H9 (cell line): Measurements from ENCODE around the gene RGS2. TPM values are rescaled to one million over a fixed set of nuclear protein-coding genes. Genes with fewer than 3 reads are reported as not detected.

ENCODE experiments used
- DNase-seq: peaks from one replicate; pipeline ENCODE4 v3.0.0-alpha.2; 2017
- H2AFZ ChIP-seq: one replicate; pipeline ENCODE4 v1.6.1; 2013; ENCODE audit warnings: mild to moderate bottlenecking, low read length, control low read depth, moderate library complexity
- H2AK5ac ChIP-seq: 2 replicates; pipeline ENCODE4 v1.6.1; 2013; ENCODE audit warnings: low read length, control low read depth, mixed read lengths; ENCODE audit not compliant: insufficient read length
- H2BK120ac ChIP-seq: one replicate; pipeline ENCODE4 v1.6.1; 2013; ENCODE audit warnings: low read depth, mild to moderate bottlenecking, low read length, control low read depth, inconsistent platforms; ENCODE audit not compliant: poor library complexity, severe bottlenecking
- H2BK12ac ChIP-seq: 2 replicates; pipeline ENCODE4 v1.6.1; 2013; ENCODE audit warnings: low read length, control low read depth, mixed read lengths, low read depth; ENCODE audit not compliant: insufficient read length
- H2BK15ac ChIP-seq: 2 replicates; pipeline ENCODE4 v1.6.1; 2013; ENCODE audit warnings: low read depth, low read length, control low read depth
- H2BK20ac ChIP-seq: one replicate; pipeline ENCODE4 v1.6.1; 2013; ENCODE audit warnings: low read depth, mild to moderate bottlenecking, low read length, control low read depth, inconsistent platforms; ENCODE audit not compliant: poor library complexity, severe bottlenecking
- H2BK5ac ChIP-seq: 2 replicates; pipeline ENCODE4 v1.6.1; 2013; ENCODE audit warnings: low read length, control low read depth, mixed read lengths; ENCODE audit not compliant: insufficient read length
- H3K14ac ChIP-seq: 2 replicates; pipeline ENCODE4 v1.6.1; 2013; ENCODE audit warnings: low read length, control low read depth; ENCODE audit not compliant: insufficient read depth
- H3K18ac ChIP-seq: 2 replicates; pipeline ENCODE4 v1.6.1; 2013; ENCODE audit warnings: low read depth, mild to moderate bottlenecking, mixed read lengths, low read length, control low read depth; ENCODE audit not compliant: insufficient read length
- H3K23ac ChIP-seq: 2 replicates; pipeline ENCODE4 v1.6.1; 2013; ENCODE audit warnings: low read length, control low read depth, mixed read lengths, low read depth; ENCODE audit not compliant: insufficient read length
- H3K23me2 ChIP-seq: 2 replicates; pipeline ENCODE4 v1.6.1; 2013; ENCODE audit warnings: low read depth, mild to moderate bottlenecking, mixed read lengths, low read length, control low read depth; ENCODE audit not compliant: insufficient read length, poor library complexity, severe bottlenecking
- H3K27ac ChIP-seq: 2 replicates; pipeline ENCODE4 v1.5.1; 2013; ENCODE audit warnings: low read length, control low read depth, mixed read lengths, low read depth; ENCODE audit not compliant: insufficient read length
- H3K27me3 ChIP-seq: 2 replicates; pipeline ENCODE4 v1.6.1; 2013; ENCODE audit warnings: low read length, control low read depth, inconsistent platforms; ENCODE audit not compliant: insufficient read depth
- H3K4ac ChIP-seq: 2 replicates; pipeline ENCODE4 v1.6.1; 2013; ENCODE audit warnings: low read depth, mild to moderate bottlenecking, control low read depth, inconsistent platforms, low read length, moderate library complexity
- H3K4me1 ChIP-seq: 2 replicates; pipeline ENCODE4 v1.6.1; 2013; ENCODE audit warnings: low read length, control low read depth, inconsistent platforms; ENCODE audit not compliant: insufficient read depth
- H3K4me2 ChIP-seq: 2 replicates; pipeline ENCODE4 v1.6.1; 2013; ENCODE audit warnings: low read length, control low read depth, mixed read lengths; ENCODE audit not compliant: insufficient read length, insufficient read depth
- H3K56ac ChIP-seq: 2 replicates; pipeline ENCODE4 v1.6.1; 2013; ENCODE audit warnings: low read depth, mild to moderate bottlenecking, mixed read lengths, low read length, control low read depth; ENCODE audit not compliant: insufficient read length
- H3K79me1 ChIP-seq: 2 replicates; pipeline ENCODE4 v1.6.1; 2013; ENCODE audit warnings: low read depth, mild to moderate bottlenecking, moderate library complexity, low read length, control low read depth, inconsistent platforms; ENCODE audit not compliant: insufficient read depth, poor library complexity, severe bottlenecking
- H3K79me2 ChIP-seq: 2 replicates; pipeline ENCODE4 v1.6.1; 2013; ENCODE audit warnings: low read length, control low read depth, inconsistent platforms; ENCODE audit not compliant: insufficient read depth
- H3K9ac ChIP-seq: 2 replicates; pipeline ENCODE4 v1.6.1; 2013; ENCODE audit warnings: low read length, control low read depth, mixed read lengths; ENCODE audit not compliant: insufficient read length; ENCODE audit errors: extremely low read depth
- H3K9me3 ChIP-seq: one replicate; pipeline ENCODE4 v1.6.1; 2013; ENCODE audit warnings: low read depth, low read length, inconsistent platforms; ENCODE audit not compliant: control insufficient read depth
- H3T11ph ChIP-seq: one replicate; pipeline ENCODE4 v1.6.1; 2013; ENCODE audit warnings: mild to moderate bottlenecking, low read length, control low read depth, inconsistent platforms
- H4K20me1 ChIP-seq: one replicate; pipeline ENCODE4 v1.6.1; 2013; ENCODE audit not compliant: control insufficient read depth, insufficient read length, insufficient read depth
- H4K5ac ChIP-seq: 2 replicates; pipeline ENCODE4 v1.6.1; 2013; ENCODE audit warnings: low read depth, mild to moderate bottlenecking, mixed read lengths, low read length, control low read depth; ENCODE audit not compliant: insufficient read length
- H4K8ac ChIP-seq: replicated peaks from 2 replicates; pipeline ENCODE4 v1.6.1; 2013; ENCODE audit warnings: low read length, control low read depth, mixed read lengths, low read depth; ENCODE audit not compliant: insufficient read length
- H4K91ac ChIP-seq: 2 replicates; pipeline ENCODE4 v1.6.1; 2013; ENCODE audit warnings: low read depth, mild to moderate bottlenecking, moderate library complexity, mixed read lengths, low read length, control low read depth; ENCODE audit not compliant: insufficient read length
- H3K27ac Mint-ChIP-seq, 3 experiments: 2 replicates in 2 of 3; 3 replicates in 1 of 3; pipeline ENCODE4 v1.8.0; 2020 to 2021; ENCODE audit warnings: mixed read lengths in 3 of 3, mild to moderate bottlenecking in 1 of 3, moderate library complexity in 1 of 3
- H3K27me3 Mint-ChIP-seq: 2 replicates; pipeline ENCODE4 v1.8.0; 2021; ENCODE audit warnings: low read depth, mild to moderate bottlenecking, moderate library complexity, mixed read lengths
- H3K36me3 Mint-ChIP-seq, 3 experiments: 2 replicates in 2 of 3; 3 replicates in 1 of 3; pipeline ENCODE4 v1.8.0; 2020 to 2021; ENCODE audit warnings: low read depth in 3 of 3, mixed read lengths in 3 of 3; ENCODE audit not compliant: insufficient read depth in 1 of 3
- H3K4me1 Mint-ChIP-seq, 2 experiments: 2 replicates each; pipeline ENCODE4 v1.8.0; 2020; ENCODE audit warnings: mixed read lengths in 2 of 2
- H3K4me3 Mint-ChIP-seq, 2 experiments: 2 replicates in 1 of 2; 3 replicates in 1 of 2; pipeline ENCODE4 v1.8.0; 2020 to 2021; ENCODE audit warnings: mild to moderate bottlenecking in 2 of 2, mixed read lengths in 2 of 2, moderate library complexity in 1 of 2
- H3K9me3 Mint-ChIP-seq, 2 experiments: 2 replicates in 1 of 2; 3 replicates in 1 of 2; pipeline ENCODE4 v1.8.0; 2020; ENCODE audit warnings: mild to moderate bottlenecking in 2 of 2, mixed read lengths in 2 of 2, moderate library complexity in 1 of 2
- WGBS: extraction: QIAGEN DNeasy Blood & Tissue Kit; methylation state at CpG from one replicate; pipeline ENCODE4 v1.1.7; 2013; ENCODE audit warnings: missing lambda C conversion rate, low lambda C conversion rate, mixed read lengths; ENCODE audit not compliant: insufficient read length; ENCODE audit errors: extremely low coverage; 5-methylcytosine and 5-hydroxymethylcytosine counted together
- total RNA-seq: library from RNA; stranded (reverse); gene quantifications from 2 replicates; pipeline ENCODE4 v1.2.1, GENCODE V29; 2021
- TF ChIP-seq, protein P1 (sequence below): fragments of 200-600 bp; sonication (generic); conservative IDR thresholded peaks from 3 replicates; pipeline ENCODE4 v1.8.0; 2021; ENCODE audit warnings: antibody characterized with exemption, mild to moderate bottlenecking

Gene RGS2
- total RNA-seq, 1 experiment from 2014 or later, result 13.9 TPM

DNA sequence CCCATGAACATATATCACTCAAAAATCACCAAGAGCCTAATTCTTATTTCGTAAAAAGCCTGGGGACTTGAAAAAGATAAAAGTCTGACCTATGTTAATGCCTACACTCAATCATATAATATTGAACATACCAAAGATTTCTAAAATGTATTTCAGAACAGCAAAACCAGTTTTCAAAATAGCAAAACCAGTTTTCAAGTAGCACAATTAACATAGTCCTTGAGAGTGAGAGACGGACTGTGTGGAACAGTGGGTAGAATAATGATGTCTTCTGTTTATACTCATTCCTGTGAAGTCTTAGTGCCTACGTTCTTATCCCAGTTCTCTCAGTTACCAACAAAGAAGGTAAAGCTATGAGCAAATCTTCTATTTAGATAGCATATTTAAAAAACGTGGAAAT lies 22.3 kb upstream of the RGS2 start:
- Histone ChIP-seq H3K4me1 (no peaks in the 10 kb centered on the region), H2BK120ac (no peak overlapping the region), H3K56ac (no peak overlapping the region), H3K27ac (no peak overlapping the region), H3K9me3 (no peaks in the 10 kb centered on the region), H3K4me2 (no peak overlapping the region), H2BK15ac (no peak overlapping the region), H2BK20ac (no peak overlapping the region), H4K5ac (no peak overlapping the region), H2AFZ (no peak overlapping the region), H4K8ac (no peak overlapping the region), H3K4ac (no peak overlapping the region), H3K14ac (no peak overlapping the region), H3K79me2 (no peaks in the 10 kb centered on the region), H4K91ac (no peak overlapping the region), H3K18ac (no peak overlapping the region), H3K23ac (no peak overlapping the region), H2BK5ac (no peak overlapping the region), H3K27me3 (no peaks in the 10 kb centered on the region), H2BK12ac (no peak overlapping the region), H3K9ac (no peak overlapping the region), H3K79me1 (no peaks in the 10 kb centered on the region), H4K20me1 (no peaks in the 10 kb centered on the region), H3T11ph (no peak overlapping the region), H3K23me2 (no peaks in the 10 kb centered on the region), H2AK5ac (no peak overlapping the region)
- Mint-ChIP-seq H3K36me3 (no peaks in the 10 kb centered on the region), H3K27ac (no peak overlapping the region), H3K4me3 (no peak overlapping the region), H3K9me3 (no peaks in the 10 kb centered on the region; a peak in 1 of 5 replicates), H3K4me1 (no peaks in the 10 kb centered on the region), H3K27me3 (no peaks in the 10 kb centered on the region)
- WGBS, result no CpG with 5 or more reads among the region's 4 CpGs
- DNase-seq, result no peak
- TF ChIP-seq, protein P1, sequence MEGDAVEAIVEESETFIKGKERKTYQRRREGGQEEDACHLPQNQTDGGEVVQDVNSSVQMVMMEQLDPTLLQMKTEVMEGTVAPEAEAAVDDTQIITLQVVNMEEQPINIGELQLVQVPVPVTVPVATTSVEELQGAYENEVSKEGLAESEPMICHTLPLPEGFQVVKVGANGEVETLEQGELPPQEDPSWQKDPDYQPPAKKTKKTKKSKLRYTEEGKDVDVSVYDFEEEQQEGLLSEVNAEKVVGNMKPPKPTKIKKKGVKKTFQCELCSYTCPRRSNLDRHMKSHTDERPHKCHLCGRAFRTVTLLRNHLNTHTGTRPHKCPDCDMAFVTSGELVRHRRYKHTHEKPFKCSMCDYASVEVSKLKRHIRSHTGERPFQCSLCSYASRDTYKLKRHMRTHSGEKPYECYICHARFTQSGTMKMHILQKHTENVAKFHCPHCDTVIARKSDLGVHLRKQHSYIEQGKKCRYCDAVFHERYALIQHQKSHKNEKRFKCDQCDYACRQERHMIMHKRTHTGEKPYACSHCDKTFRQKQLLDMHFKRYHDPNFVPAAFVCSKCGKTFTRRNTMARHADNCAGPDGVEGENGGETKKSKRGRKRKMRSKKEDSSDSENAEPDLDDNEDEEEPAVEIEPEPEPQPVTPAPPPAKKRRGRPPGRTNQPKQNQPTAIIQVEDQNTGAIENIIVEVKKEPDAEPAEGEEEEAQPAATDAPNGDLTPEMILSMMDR, result no peak
